ENCODE measurements around the gene MNT. TPM values are rescaled to one million over a fixed set of nuclear protein-coding genes. Genes with fewer than 3 reads are reported as not detected.

The MNT gene
- total RNA-seq, 1 donor from 2014 or later: 41.0 TPM

- H3K4me1 Mint-ChIP-seq (ENCODE audit: low read depth, unreplicated experiment): peaks cover 3% of the 10 kb centered on the region
- H3K27ac Mint-ChIP-seq (ENCODE audit: unreplicated experiment): no peak overlapping the region
- peaks cover 3% of the 10 kb centered on the region for H3K27me3 Mint-ChIP-seq (ENCODE audit: unreplicated experiment)
- H3K4me3 Mint-ChIP-seq (ENCODE audit: unreplicated experiment): no peak overlapping the region
- TF ChIP-seq CTCF (IDR thresholded peaks at IDR 0.05; ENCODE audit: partially characterized antibody, unreplicated experiment): no peak
- no peaks in the 10 kb centered on the region for H3K36me3 Mint-ChIP-seq (ENCODE audit: unreplicated experiment)
- peaks cover 4% of the 10 kb centered on the region for H3K9me3 Mint-ChIP-seq (ENCODE audit: unreplicated experiment)
- DNase-seq: no peak
Measured at GRCh38 chr17:2369039-2369438, 31.8 kb downstream of the MNT start.

GRCh38 chr17:2368359-2368758, 32.5 kb downstream of the MNT start:
- Mint-ChIP-seq H3K36me3 (ENCODE audit: unreplicated experiment) (no peaks in the 10 kb centered on the region), H3K4me1 (ENCODE audit: low read depth, unreplicated experiment) (peaks cover 4% of the 10 kb centered on the region), H3K9me3 (ENCODE audit: unreplicated experiment) (peaks cover 4% of the 10 kb centered on the region)

GRCh38 chr17:2366747-2367494, 33.9 kb downstream of the MNT start:
- peak overlapping the region; percentile 34 for H3K4me3 Mint-ChIP-seq (ENCODE audit: unreplicated experiment)
- peak; percentile 29 for TF ChIP-seq CTCF (IDR thresholded peaks at IDR 0.05; ENCODE audit: partially characterized antibody, unreplicated experiment)
- no peak overlapping the region for H3K27ac Mint-ChIP-seq (ENCODE audit: unreplicated experiment)
- peaks cover 4% of the 10 kb centered on the region for H3K4me1 Mint-ChIP-seq (ENCODE audit: low read depth, unreplicated experiment)
- DNase-seq: peak; percentile 69
- H3K27me3 Mint-ChIP-seq (ENCODE audit: unreplicated experiment): peaks cover 8% of the 10 kb centered on the region
- no peaks in the 10 kb centered on the region for H3K36me3 Mint-ChIP-seq (ENCODE audit: unreplicated experiment)
- peaks cover 2% of the 10 kb centered on the region for H3K9me3 Mint-ChIP-seq (ENCODE audit: unreplicated experiment)

More at GRCh38 chr17:2368359-2368758, 32.5 kb downstream of the MNT start:
- H3K27ac Mint-ChIP-seq (ENCODE audit: unreplicated experiment): no peak overlapping the region
- H3K27me3 Mint-ChIP-seq (ENCODE audit: unreplicated experiment): peaks cover 6% of the 10 kb centered on the region
- no peak for TF ChIP-seq CTCF (IDR thresholded peaks at IDR 0.05; ENCODE audit: partially characterized antibody, unreplicated experiment)
- no peak overlapping the region for H3K4me3 Mint-ChIP-seq (ENCODE audit: unreplicated experiment)
- DNase-seq: no peak

GRCh38 chr17:2365132-2365531, 35.7 kb downstream of the MNT start:
- Mint-ChIP-seq H3K4me1 (ENCODE audit: low read depth, unreplicated experiment) (peaks cover 4% of the 10 kb centered on the region), H3K9me3 (ENCODE audit: unreplicated experiment) (no peaks in the 10 kb centered on the region), H3K27me3 (ENCODE audit: unreplicated experiment) (peaks cover 8% of the 10 kb centered on the region), H3K27ac (ENCODE audit: unreplicated experiment) (no peak overlapping the region), H3K36me3 (ENCODE audit: unreplicated experiment) (no peaks in the 10 kb centered on the region), H3K4me3 (ENCODE audit: unreplicated experiment) (no peak overlapping the region)
- DNase-seq: no peak
- TF ChIP-seq CTCF (IDR thresholded peaks at IDR 0.05; ENCODE audit: partially characterized antibody, unreplicated experiment): no peak

- TF ChIP-seq CTCF (IDR thresholded peaks at IDR 0.05; ENCODE audit: partially characterized antibody, unreplicated experiment): no peak
- Mint-ChIP-seq H3K9me3 (ENCODE audit: unreplicated experiment) (no peaks in the 10 kb centered on the region), H3K4me3 (ENCODE audit: unreplicated experiment) (no peak overlapping the region), H3K4me1 (ENCODE audit: low read depth, unreplicated experiment) (peaks cover 4% of the 10 kb centered on the region), H3K36me3 (ENCODE audit: unreplicated experiment) (no peaks in the 10 kb centered on the region), H3K27me3 (ENCODE audit: unreplicated experiment) (peaks cover 8% of the 10 kb centered on the region), H3K27ac (ENCODE audit: unreplicated experiment) (no peak overlapping the region)
- no peak for DNase-seq
Measured at GRCh38 chr17:2364763-2365116, 36.1 kb downstream of the MNT start.

Measured in glutamatergic neuron (in vitro differentiated cells).